ENCODE measurements around the gene RPTOR.

The RPTOR gene

DNA sequence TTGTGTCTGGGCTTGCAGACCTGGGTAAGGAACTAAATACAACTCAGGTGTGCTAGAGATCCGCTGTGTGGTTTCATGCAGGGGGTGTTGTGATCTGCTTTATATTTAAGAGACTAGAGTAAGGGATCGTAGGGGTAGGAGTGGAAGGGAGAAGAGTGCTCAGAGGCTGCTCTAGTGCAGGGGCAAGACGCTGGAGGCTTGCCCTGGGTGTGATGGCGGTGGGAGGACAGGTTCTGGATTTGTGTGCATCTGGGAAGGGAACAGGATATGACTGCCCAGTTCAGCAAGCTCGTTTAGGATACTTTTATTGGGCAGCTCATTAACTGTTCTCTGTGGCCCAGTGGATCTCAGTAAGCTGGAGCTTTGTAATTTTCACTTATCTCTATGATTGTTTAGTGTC, 47.6 kb downstream of the RPTOR start:
- DNase-seq = no peak

- no peak for DNase-seq
Measured at GRCh38 chr17:80593181-80593580, 48.5 kb downstream of the RPTOR start.

GRCh38 chr17:80594431-80595269, 50.0 kb downstream of the RPTOR start:
- DNase-seq = no peak

DNA sequence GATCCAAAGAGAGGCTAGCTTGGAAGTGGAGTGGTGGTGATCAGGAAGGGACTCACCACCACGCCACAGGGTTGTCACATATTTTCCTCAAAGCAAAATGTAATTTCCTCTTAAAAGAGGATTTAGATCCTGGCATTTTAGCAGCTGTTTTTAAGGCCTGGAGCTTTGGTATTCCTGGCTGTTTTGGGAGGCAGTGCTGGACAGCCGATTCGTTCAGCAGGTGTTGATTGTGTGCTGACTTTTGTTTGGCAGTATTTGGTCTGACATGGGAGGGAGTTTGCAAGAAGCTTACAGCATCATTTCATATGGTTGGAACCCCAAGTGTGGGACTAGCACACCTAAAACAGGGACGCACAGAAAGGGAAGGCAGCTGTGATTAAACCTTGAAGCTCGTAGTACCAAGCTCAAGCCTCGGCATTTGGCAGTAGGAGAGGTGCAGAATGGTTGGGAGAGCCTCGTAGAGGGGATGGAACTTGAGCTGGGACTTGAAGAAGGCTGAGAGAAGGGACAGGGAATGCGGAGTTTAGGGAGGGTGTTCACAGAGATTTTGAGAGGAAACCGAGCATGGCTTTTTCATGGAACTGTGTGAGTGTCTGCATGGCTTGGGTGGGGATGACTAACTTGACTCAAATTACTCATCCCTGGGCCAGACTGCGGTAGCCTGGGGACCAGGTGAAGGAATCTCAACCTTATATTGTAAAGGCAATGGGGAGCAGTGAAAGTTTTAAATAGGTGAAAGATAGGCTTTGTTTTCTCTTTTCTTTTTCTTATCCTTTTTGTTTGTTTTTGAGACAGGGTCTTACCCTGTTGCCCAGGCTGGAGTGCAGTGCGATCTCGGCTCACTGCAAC, 52.3 kb downstream of the RPTOR start:
- no peak for DNase-seq

GRCh38 chr17:80598813-80599545, 54.3 kb downstream of the RPTOR start:
- no peak for DNase-seq

- no peak for DNase-seq
Measured at GRCh38 chr17:80599546-80600305, 55.1 kb downstream of the RPTOR start.

GRCh38 chr17:80601146-80601545, 56.5 kb downstream of the RPTOR start:
- DNase-seq = no peak

- no peak for DNase-seq
Measured at GRCh38 chr17:80603396-80603795, 58.8 kb downstream of the RPTOR start.

GRCh38 chr17:80604009-80604669, 59.5 kb downstream of the RPTOR start:
- no peak for DNase-seq

DNA sequence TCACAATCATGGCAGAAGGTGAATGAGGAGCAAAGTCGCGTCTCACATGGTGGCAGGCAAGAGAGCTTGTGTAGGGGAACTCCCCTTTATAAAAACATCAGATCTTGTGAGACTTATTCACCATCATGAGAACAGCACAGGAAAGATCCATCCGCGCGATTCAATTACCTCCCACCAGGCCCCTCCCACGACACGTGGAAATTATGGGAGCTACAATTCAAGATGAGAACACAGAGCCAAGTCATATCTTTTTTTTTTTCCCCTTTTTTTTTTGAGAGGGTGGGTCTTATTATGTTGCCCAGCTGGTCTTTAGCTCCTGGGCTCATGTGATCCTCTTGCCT, 60.0 kb downstream of the RPTOR start:
- no peak for DNase-seq

DNA sequence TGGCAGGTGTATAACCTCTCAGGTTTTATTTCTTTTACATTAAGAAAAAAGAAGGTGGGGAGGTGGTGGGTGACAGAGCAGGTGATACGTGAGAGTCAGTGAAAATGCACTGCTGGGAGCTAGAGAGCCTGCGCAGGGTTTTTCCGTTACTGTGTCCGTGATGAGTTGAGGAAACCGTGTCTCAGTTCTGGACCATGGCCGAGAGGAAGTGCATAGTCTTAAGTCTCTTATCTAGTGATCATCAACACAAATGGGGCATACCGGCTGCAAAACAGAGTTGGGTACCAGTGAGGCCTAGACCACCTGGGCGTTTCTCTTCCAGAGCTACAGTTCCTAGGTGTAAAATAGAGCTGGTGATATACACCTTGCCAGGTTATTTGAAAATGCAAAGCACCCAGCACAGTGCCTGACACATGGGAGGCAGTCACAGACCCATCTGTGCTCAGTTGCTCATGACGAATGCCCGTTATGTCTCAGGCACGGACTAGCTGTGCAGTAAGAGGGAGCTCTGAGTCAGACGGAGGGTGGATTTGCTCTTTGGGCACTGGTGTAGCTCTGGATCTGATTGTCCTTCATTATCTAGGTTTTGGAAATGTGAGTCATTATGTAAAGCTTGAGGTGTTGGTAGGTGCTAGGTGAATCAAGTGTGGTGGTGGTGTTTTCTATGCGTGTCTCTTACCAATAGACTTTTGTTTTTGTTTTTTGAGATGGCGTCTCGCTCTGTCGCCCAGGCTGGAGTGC, 60.9 kb downstream of the RPTOR start:
- no peak for DNase-seq

GRCh38 chr17:80608326-80608725, 63.7 kb downstream of the RPTOR start:
- no peak for DNase-seq

GRCh38 chr17:80609757-80610156, 65.1 kb downstream of the RPTOR start:
- DNase-seq = no peak

DNA sequence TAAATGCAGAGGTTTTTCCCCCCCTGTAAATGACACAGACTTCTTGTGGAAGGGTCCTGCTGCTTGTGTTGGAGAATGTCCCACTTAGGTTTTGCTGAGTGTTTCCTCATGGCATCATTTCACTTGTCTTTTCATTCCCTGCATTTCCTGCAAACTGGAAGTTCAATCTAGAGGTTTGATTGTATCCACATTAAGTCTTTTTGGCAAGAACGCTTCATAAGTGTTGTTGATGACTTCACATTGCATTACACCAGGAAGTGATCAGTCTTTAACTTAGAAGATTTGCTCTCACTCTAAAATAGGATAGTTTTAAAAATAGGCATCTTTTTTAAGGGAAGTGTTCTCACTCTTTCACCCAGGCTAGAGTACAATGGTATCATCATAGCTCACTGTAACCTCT, 67.2 kb downstream of the RPTOR start:
- DNase-seq = no peak

DNA sequence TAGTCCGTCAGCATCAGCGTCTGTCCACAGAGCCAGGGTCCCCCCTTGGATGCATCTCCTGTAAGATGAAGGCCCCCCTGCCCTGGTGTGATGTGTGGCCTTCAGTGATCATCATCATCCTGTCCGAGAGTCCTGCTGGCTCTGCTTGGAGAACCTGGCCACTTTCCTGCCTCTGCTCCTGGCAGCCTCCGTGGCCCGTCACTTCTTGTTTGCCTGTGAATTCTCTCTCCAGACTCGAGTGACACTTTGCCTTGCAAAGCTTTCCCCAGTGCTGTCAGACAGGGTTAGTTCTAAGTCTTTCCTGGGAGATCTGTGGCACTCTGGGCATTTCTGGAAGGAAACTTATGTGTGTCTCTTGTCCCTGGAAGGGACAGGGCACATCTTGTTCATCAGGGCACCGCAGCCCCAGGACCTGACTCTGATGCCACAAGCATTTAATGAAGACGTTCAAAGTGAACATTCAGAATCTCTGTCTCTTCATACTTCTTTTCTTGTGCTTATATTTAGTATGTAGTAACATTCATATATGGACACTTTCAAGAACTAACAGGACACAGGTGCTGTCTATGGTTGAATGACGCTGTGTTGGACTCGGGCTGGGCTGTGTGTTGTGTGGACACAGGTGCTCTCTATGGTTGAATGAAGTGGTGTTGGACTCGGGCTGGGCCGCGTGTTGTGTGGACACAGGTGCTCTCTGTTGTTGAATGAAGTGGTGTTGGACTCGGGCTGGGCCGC, 68.5 kb downstream of the RPTOR start:
- DNase-seq = no peak

GRCh38 chr17:80613732-80614071, 69.1 kb downstream of the RPTOR start:
- no peak for DNase-seq

DNA sequence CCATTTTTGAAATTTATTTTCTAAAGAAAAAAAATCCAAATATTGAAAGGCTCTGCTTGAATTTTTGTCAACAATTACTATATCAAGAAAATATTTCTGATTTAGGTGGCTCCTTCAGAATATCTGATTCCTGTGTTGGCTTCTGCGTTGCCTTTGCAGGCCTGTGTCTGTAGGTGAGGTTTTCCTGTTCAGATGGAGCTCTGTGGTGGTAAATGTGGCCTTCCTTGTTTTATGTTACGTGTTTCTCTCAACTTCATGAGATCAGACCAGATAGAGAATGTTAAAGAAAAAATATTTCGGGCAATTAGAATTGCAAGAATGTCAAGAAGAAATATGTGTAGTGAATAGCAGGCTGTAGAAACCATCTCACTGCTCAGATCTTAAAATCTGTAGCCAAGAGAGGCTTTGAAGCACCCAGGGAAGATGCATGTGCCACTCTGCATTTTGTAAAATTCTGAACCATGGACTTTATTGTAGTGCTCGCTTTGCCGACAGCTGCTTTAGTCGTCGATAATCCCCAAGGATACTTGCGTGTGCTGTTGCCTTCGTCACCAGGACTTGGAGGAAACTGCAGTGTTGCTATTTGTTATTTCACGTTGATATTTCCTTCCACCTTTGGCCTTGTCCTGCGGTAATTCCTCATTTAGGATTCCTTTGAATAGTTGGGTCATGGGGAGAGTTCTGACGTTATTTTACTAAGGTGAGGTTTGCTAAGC, 69.9 kb downstream of the RPTOR start:
- no peak for DNase-seq

DNA sequence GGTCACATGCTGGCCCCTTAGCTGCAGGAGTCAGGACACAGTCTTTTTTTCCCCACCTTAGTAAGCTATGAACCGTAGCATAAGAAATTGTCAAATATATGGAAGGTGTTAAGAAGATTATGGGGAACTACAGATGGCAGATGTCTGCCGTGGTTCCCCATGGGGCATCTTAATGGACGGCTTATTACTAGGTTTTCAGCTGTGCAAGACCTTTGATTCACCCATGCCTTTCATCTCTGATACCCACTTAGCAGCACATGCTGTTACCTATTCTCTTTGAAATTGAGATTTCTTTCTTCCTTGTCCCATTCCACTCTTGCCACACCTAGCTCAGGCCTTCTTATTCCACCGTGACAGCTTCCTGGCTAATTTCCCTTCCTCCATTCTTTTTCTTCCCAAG, 70.7 kb downstream of the RPTOR start:
- DNase-seq = no peak

DNA sequence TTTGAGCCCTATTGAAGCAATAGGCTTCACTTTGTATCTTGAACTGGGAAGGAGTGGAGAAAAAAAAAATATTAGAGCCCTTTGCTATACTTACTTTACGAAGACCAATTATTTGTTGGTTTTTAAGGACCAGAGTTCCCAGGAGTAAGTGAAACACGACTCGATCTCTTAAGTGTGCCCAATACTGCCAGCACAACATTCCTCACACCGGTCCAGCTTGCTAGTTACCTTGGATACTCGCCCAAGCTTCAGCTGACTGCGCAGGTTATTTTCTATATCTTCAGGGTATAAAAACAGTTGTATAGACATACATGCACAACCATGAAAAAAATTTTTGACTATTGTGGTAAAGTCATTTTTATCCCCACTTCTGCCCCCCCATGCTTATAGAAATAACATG, 72.1 kb downstream of the RPTOR start:
- DNase-seq = no peak

GRCh38 chr17:80618304-80618703, 73.7 kb downstream of the RPTOR start:
- no peak for DNase-seq

All from NCI-H1417 treated with DMSO at 0.1 percent for 48 hours (cell line).